Loucy (cell line): ENCODE data around the gene SEC16A.

Source experiments
- H2AFZ ChIP-seq: fragments of 200-600 bp; sonication (generic); 2 replicates; pipeline ENCODE4 v1.6.0; 2016; ENCODE audit warnings: antibody characterized with exemption, mild to moderate bottlenecking, low read length, moderate library complexity
- H3F3A ChIP-seq: fragments of 200-600 bp; 2 replicates; pipeline ENCODE4 v1.6.0; 2016; ENCODE audit warnings: antibody characterized with exemption, low read depth, mild to moderate bottlenecking
- H3K27me3 ChIP-seq: fragments of 200-600 bp; sonication (generic); 2 replicates; pipeline ENCODE4 v1.6.1; 2014; ENCODE audit warnings: low read length, mild to moderate bottlenecking; ENCODE audit not compliant: insufficient read depth, poor library complexity, severe bottlenecking
- H3K36me3 ChIP-seq: fragments of 200-600 bp; sonication (generic); 2 replicates; pipeline ENCODE4 v1.6.1; 2016; ENCODE audit warnings: low read length; ENCODE audit not compliant: insufficient read depth
- H3K4me1 ChIP-seq: fragments of 200-600 bp; sonication (generic); 2 replicates; pipeline ENCODE4 v1.5.1; 2014; ENCODE audit warnings: low read length, mild to moderate bottlenecking; ENCODE audit not compliant: insufficient read depth, poor library complexity, severe bottlenecking
- H3K4me2 ChIP-seq: fragments of 200-600 bp; sonication (generic); 2 replicates; pipeline ENCODE4 v1.6.0; 2014; ENCODE audit warnings: antibody characterized with exemption, low read length, low read depth, mild to moderate bottlenecking; ENCODE audit not compliant: poor library complexity, severe bottlenecking
- H3K4me3 ChIP-seq: fragments of 200-600 bp; sonication (generic); 2 replicates; pipeline ENCODE4 v1.5.1; 2014; ENCODE audit warnings: low read length, mild to moderate bottlenecking, mixed read lengths; ENCODE audit not compliant: poor library complexity, severe bottlenecking
- H3K79me2 ChIP-seq: fragments of 200-600 bp; sonication (generic); 2 replicates; pipeline ENCODE4 v1.6.1; 2014; ENCODE audit warnings: low read length; ENCODE audit not compliant: insufficient read depth
- H3K9ac ChIP-seq: fragments of 200-600 bp; sonication (generic); 2 replicates; pipeline ENCODE4 v1.6.0; 2014; ENCODE audit warnings: mild to moderate bottlenecking, low read depth, low read length, moderate library complexity; ENCODE audit not compliant: poor library complexity, severe bottlenecking
- H3K9me2 ChIP-seq: fragments of 200-600 bp; sonication (generic); replicated peaks from 2 replicates; pipeline ENCODE4 v1.6.1; 2016; ENCODE audit warnings: low read depth, low read length, mixed read lengths
- H3K9me3 ChIP-seq: fragments of 200-600 bp; sonication (generic); 2 replicates; pipeline ENCODE4 v1.6.1; 2014; ENCODE audit warnings: mild to moderate bottlenecking, antibody characterized with exemption, low read length, low read depth; ENCODE audit not compliant: insufficient read depth
- H4K20me1 ChIP-seq: fragments of 200-600 bp; sonication (generic); 2 replicates; pipeline ENCODE4 v1.6.0; 2014; ENCODE audit warnings: antibody characterized with exemption, low read length, mild to moderate bottlenecking; ENCODE audit not compliant: insufficient read depth, poor library complexity, severe bottlenecking
- CTCF ChIP-seq: fragments of 200-600 bp; sonication (generic); conservative IDR thresholded peaks from 2 replicates; pipeline ENCODE4 v1.5.1; 2014; ENCODE audit warnings: mild to moderate bottlenecking, antibody characterized with exemption, low read length
- EZH2phosphoT487 ChIP-seq: fragments of 200-600 bp; IDR thresholded peaks from 2 replicates; pipeline ENCODE4 v1.6.1; 2018; ENCODE audit warnings: antibody characterized with exemption, mild to moderate bottlenecking, moderate library complexity, borderline replicate concordance

Gene SEC16A

GRCh38 chr9:136421791-136422190 is 61.0 kb downstream of the SEC16A start:
- Histone ChIP-seq H3F3A (no peaks in the 10 kb centered on the region), H3K4me3 (no peak overlapping the region), H3K36me3 (peaks cover 59% of the 10 kb centered on the region; the same call in 1 of the 2 replicates), H2AFZ (no peak overlapping the region), H3K9me2 (no peaks in the 10 kb centered on the region), H3K9ac (no peak overlapping the region), H4K20me1 (no peaks in the 10 kb centered on the region), H3K4me1 (no peaks in the 10 kb centered on the region), H3K9me3 (no peaks in the 10 kb centered on the region), H3K27me3 (no peaks in the 10 kb centered on the region), H3K79me2 (no peaks in the 10 kb centered on the region), H3K4me2 (no peak overlapping the region)
- TF ChIP-seq EZH2phosphoT487 (no peak), CTCF (no peak)

GRCh38 chr9:136419092-136419420 is 63.8 kb downstream of the SEC16A start:
- Histone ChIP-seq H3K9me2 (no peaks in the 10 kb centered on the region), H3K36me3 (peaks cover 73% of the 10 kb centered on the region; the same call in 1 of the 2 replicates), H2AFZ (no peak overlapping the region), H4K20me1 (no peaks in the 10 kb centered on the region), H3K4me3 (no peak overlapping the region), H3K27me3 (no peaks in the 10 kb centered on the region), H3K4me2 (no peak overlapping the region), H3K4me1 (no peaks in the 10 kb centered on the region), H3K9ac (no peak overlapping the region), H3K9me3 (no peaks in the 10 kb centered on the region), H3K79me2 (no peaks in the 10 kb centered on the region; the same call in 1 of the 2 replicates), H3F3A (no peaks in the 10 kb centered on the region)
- TF ChIP-seq CTCF, result no peak

GRCh38 chr9:136418182-136419091 is 64.4 kb downstream of the SEC16A start:
- Histone ChIP-seq H2AFZ (no peak overlapping the region), H4K20me1 (no peaks in the 10 kb centered on the region), H3K36me3 (peaks cover 75% of the 10 kb centered on the region; the same call in 1 of the 2 replicates), H3K4me1 (no peaks in the 10 kb centered on the region), H3K9me3 (no peaks in the 10 kb centered on the region), H3F3A (no peaks in the 10 kb centered on the region), H3K9ac (no peak overlapping the region), H3K4me3 (no peak overlapping the region), H3K27me3 (no peaks in the 10 kb centered on the region), H3K4me2 (no peak overlapping the region), H3K79me2 (peaks cover 5% of the 10 kb centered on the region; the same call in 1 of the 2 replicates), H3K9me2 (no peaks in the 10 kb centered on the region)
- TF ChIP-seq EZH2phosphoT487 (no peak), CTCF (no peak)
